ENCODE measurements around the gene ASMTL.

GRCh38 chrX:1357993-1358392 lies 94.7 kb downstream of the ASMTL start:
- TF ChIP-seq, protein P1, sequence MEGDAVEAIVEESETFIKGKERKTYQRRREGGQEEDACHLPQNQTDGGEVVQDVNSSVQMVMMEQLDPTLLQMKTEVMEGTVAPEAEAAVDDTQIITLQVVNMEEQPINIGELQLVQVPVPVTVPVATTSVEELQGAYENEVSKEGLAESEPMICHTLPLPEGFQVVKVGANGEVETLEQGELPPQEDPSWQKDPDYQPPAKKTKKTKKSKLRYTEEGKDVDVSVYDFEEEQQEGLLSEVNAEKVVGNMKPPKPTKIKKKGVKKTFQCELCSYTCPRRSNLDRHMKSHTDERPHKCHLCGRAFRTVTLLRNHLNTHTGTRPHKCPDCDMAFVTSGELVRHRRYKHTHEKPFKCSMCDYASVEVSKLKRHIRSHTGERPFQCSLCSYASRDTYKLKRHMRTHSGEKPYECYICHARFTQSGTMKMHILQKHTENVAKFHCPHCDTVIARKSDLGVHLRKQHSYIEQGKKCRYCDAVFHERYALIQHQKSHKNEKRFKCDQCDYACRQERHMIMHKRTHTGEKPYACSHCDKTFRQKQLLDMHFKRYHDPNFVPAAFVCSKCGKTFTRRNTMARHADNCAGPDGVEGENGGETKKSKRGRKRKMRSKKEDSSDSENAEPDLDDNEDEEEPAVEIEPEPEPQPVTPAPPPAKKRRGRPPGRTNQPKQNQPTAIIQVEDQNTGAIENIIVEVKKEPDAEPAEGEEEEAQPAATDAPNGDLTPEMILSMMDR (optimal IDR thresholded peaks at IDR 0.05 in 1 of 3, IDR thresholded peaks at IDR 0.05 in 1 of 3, conservative IDR thresholded peaks at IDR 0.05 in 1 of 3; ENCODE audit: extremely low read depth in 1 of 3, insufficient read depth in 2 of 3, low read length in 3 of 3), result no peak
- no peak for TF ChIP-seq EZH2 (IDR thresholded peaks at IDR 0.05; ENCODE audit: low read length)
